ENCODE measurements around the gene DTX3. TPM values are rescaled to one million over a fixed set of nuclear protein-coding genes. Genes with fewer than 3 reads are reported as not detected.
"Not testable (repeated sequence)": the region's sequence is repeated elsewhere in the genome, so short reads cannot be mapped to it uniquely, and the experiment has no call there.

The DTX3 gene
- total RNA-seq, 1 donor from 2014 or later: 43.7 TPM

DNA sequence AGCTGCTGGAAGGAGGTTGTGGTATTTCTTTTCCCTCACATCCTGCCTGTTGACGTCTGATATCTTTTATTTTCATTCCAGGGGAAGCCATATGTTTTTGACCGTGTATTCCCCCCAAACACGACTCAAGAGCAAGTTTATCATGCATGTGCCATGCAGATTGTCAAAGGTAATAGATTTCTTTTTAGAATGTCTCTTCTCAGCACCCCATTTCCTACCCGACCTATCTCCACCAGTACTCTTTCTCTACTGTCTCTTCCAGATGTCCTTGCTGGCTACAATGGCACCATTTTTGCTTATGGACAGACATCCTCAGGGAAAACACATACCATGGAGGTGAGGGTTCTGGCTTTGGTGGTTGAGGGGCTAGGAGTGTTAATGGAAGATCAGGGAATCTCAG lies 41.3 kb upstream of the DTX3 start:
- Mint-ChIP-seq H3K4me1 (ENCODE audit: unreplicated experiment) (no peaks in the 10 kb centered on the region), H3K27me3 (ENCODE audit: unreplicated experiment) (no peaks in the 10 kb centered on the region), H3K4me3 (ENCODE audit: unreplicated experiment) (no peak overlapping the region), H3K9me3 (ENCODE audit: unreplicated experiment) (no peaks in the 10 kb centered on the region), H3K27ac (ENCODE audit: unreplicated experiment) (no peak overlapping the region), H3K36me3 (ENCODE audit: low read depth, unreplicated experiment) (no peaks in the 10 kb centered on the region)
- TF ChIP-seq CTCF (IDR thresholded peaks at IDR 0.05; ENCODE audit: unreplicated experiment): no peak
- no peak for DNase-seq (ENCODE audit: low spot score)

DNA sequence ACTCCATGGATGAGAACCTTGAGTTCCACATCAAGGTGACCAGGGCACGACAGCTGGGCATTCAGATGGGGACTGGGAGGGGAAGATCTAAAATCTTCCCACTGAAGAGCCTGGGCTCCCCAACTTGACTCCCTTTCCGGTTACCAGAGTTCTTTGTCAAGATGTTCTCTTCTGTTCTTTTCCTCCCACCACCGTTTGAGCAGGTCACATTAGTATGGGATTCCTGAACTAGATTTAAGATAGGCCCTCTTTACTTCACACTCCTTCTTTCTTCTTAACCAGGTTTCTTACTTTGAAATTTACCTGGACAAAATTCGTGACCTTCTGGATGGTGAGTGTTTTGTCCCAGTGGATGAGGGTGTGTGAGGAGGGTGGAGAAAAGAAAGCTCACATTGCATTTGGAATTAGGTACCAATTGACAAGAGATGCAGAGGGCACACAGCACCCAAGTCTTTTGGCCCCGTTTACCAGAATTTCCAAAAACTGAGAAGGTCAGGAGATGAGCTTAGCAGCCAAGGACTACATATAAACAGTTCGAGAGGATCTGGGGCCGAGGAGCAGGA lies 40.4 kb upstream of the DTX3 start:
- H3K27me3 Mint-ChIP-seq (ENCODE audit: unreplicated experiment): no peaks in the 10 kb centered on the region
- no peaks in the 10 kb centered on the region for H3K36me3 Mint-ChIP-seq (ENCODE audit: low read depth, unreplicated experiment)
- H3K9me3 Mint-ChIP-seq (ENCODE audit: unreplicated experiment): no peaks in the 10 kb centered on the region
- no peaks in the 10 kb centered on the region for H3K4me1 Mint-ChIP-seq (ENCODE audit: unreplicated experiment)
- TF ChIP-seq CTCF (IDR thresholded peaks at IDR 0.05; ENCODE audit: unreplicated experiment): no peak
- DNase-seq (ENCODE audit: low spot score): no peak
- H3K4me3 Mint-ChIP-seq (ENCODE audit: unreplicated experiment): no peak overlapping the region
- H3K27ac Mint-ChIP-seq (ENCODE audit: unreplicated experiment): no peak overlapping the region

DNA sequence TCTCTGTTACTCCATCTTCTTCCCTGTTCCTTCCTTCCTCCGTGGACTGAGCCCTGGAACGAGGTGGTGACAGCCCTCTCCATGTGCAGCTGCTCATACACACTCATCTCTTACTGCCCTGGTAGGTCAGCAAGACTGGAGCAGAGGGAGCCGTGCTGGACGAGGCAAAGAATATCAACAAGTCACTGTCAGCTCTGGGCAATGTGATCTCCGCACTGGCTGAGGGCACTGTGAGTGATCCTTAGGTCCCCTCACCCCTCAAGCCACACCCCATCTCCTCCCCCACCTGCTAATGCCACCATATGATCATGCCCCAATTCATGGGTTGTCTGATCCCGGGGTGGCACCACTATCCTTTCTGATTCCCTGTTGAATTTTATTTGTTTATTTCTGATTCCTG lies 35.8 kb upstream of the DTX3 start:
- no peak for TF ChIP-seq CTCF (IDR thresholded peaks at IDR 0.05; ENCODE audit: unreplicated experiment)
- no peaks in the 10 kb centered on the region for H3K36me3 Mint-ChIP-seq (ENCODE audit: low read depth, unreplicated experiment)
- no peak for DNase-seq (ENCODE audit: low spot score)
- H3K4me3 Mint-ChIP-seq (ENCODE audit: unreplicated experiment): no peak overlapping the region
- H3K27me3 Mint-ChIP-seq (ENCODE audit: unreplicated experiment): no peaks in the 10 kb centered on the region
- H3K27ac Mint-ChIP-seq (ENCODE audit: unreplicated experiment): no peak overlapping the region
- no peaks in the 10 kb centered on the region for H3K9me3 Mint-ChIP-seq (ENCODE audit: unreplicated experiment)
- no peaks in the 10 kb centered on the region for H3K4me1 Mint-ChIP-seq (ENCODE audit: unreplicated experiment)

DNA sequence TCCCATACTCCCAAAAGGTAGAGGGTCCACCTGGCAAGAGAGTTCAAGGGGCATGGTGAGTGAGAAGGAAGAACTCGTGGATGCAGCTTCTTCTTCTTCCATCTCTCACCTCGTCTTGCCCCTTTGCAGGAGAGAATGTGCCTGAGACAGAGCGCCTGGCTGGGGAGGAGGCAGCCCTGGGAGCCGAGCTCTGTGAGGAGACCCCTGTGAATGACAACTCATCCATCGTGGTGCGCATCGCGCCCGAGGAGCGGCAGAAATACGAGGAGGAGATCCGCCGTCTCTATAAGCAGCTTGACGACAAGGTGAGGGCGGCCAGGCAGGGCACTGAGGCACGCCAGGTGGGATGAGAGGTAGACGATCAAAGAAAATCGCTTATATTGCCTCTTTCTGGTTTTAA lies 34.8 kb upstream of the DTX3 start:
- Mint-ChIP-seq H3K4me3 (ENCODE audit: unreplicated experiment) (no peak overlapping the region), H3K27ac (ENCODE audit: unreplicated experiment) (no peak overlapping the region), H3K4me1 (ENCODE audit: unreplicated experiment) (no peaks in the 10 kb centered on the region), H3K36me3 (ENCODE audit: low read depth, unreplicated experiment) (no peaks in the 10 kb centered on the region), H3K9me3 (ENCODE audit: unreplicated experiment) (no peaks in the 10 kb centered on the region), H3K27me3 (ENCODE audit: unreplicated experiment) (peaks cover 2% of the 10 kb centered on the region)
- TF ChIP-seq CTCF (IDR thresholded peaks at IDR 0.05; ENCODE audit: unreplicated experiment): no peak
- no peak for DNase-seq (ENCODE audit: low spot score)

- DNase-seq (ENCODE audit: low spot score); H3K4me3 Mint-ChIP-seq (ENCODE audit: unreplicated experiment); H3K9me3 Mint-ChIP-seq (ENCODE audit: unreplicated experiment); H3K27me3 Mint-ChIP-seq (ENCODE audit: unreplicated experiment); H3K27ac Mint-ChIP-seq (ENCODE audit: unreplicated experiment); H3K4me1 Mint-ChIP-seq (ENCODE audit: unreplicated experiment); H3K36me3 Mint-ChIP-seq (ENCODE audit: low read depth, unreplicated experiment): not testable (repeated sequence)
These were observed 34.2 kb upstream of the DTX3 start for GRCh38 chr12:57570438-57570837.
